ENCODE data around the gene SPAG5.

Gene SPAG5

DNA sequence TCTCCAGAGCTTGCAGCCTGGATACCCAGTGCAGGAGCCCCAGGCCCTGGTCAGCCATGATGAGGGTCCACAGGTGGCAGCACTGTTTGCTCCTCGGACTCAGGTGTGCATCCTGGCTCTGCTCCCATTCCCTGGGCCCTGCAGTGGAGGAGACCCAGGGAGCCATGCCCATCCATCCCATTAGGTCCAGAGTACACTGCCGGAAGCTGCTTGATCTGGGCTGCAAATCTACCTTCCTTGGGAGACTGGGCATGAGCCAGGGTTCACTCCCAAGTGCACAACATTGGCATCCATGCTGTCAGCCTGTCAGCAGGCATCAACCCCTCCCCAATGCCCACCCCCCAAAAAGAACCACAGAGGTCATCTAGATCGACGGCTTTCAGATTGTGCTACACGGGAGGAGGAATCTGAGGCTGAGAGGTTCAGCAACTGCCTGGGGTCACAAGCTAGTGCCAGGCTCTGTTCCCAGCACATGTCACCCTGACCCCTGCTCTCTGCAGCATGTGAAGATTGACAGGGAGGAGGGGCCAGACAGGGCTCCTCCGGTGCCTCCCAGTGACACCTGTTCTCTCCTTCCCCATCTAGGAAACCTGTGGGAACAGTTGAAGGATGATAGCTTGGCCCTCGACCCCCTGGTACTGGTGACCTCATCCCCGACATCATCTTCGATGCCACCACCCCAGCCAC is 62.1 kb downstream of the SPAG5 start:
- no peaks in the 10 kb centered on the region for H3K9me2 ChIP-seq (ENCODE audit: low read depth, low read length)
- H2AFZ ChIP-seq (ENCODE audit: low read length), result no peak overlapping the region
- peaks cover 3% of the 10 kb centered on the region for H3K27me3 ChIP-seq (ENCODE audit: insufficient read depth, low read length)
- H3K4me3 ChIP-seq (ENCODE audit: low read depth, low read length, poor library complexity, severe bottlenecking), result no peak overlapping the region
- H3K9me3 ChIP-seq (ENCODE audit: low read length), result no peaks in the 10 kb centered on the region
- no peaks in the 10 kb centered on the region for H3K36me3 ChIP-seq (ENCODE audit: insufficient read depth, low read length)
- TF ChIP-seq EZH2 (IDR thresholded peaks at IDR 0.05; ENCODE audit: borderline replicate concordance, low read length), result no peak
- TF ChIP-seq, protein P1, sequence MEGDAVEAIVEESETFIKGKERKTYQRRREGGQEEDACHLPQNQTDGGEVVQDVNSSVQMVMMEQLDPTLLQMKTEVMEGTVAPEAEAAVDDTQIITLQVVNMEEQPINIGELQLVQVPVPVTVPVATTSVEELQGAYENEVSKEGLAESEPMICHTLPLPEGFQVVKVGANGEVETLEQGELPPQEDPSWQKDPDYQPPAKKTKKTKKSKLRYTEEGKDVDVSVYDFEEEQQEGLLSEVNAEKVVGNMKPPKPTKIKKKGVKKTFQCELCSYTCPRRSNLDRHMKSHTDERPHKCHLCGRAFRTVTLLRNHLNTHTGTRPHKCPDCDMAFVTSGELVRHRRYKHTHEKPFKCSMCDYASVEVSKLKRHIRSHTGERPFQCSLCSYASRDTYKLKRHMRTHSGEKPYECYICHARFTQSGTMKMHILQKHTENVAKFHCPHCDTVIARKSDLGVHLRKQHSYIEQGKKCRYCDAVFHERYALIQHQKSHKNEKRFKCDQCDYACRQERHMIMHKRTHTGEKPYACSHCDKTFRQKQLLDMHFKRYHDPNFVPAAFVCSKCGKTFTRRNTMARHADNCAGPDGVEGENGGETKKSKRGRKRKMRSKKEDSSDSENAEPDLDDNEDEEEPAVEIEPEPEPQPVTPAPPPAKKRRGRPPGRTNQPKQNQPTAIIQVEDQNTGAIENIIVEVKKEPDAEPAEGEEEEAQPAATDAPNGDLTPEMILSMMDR (IDR thresholded peaks at IDR 0.05; ENCODE audit: low read length), result no peak
- no peaks in the 10 kb centered on the region for H3K4me1 ChIP-seq (ENCODE audit: insufficient read depth, low read length, severe bottlenecking)
- no peaks in the 10 kb centered on the region for H3K79me2 ChIP-seq (ENCODE audit: insufficient read depth, low read length)
- H3K9ac ChIP-seq (ENCODE audit: low read length), result no peak overlapping the region
- H3K4me2 ChIP-seq (ENCODE audit: low read length), result no peak overlapping the region
- H4K20me1 ChIP-seq (ENCODE audit: insufficient read depth, low read length), result no peaks in the 10 kb centered on the region
- no peaks in the 10 kb centered on the region for H3F3A ChIP-seq (ENCODE audit: insufficient read depth, low read length)
- H3K27ac ChIP-seq (ENCODE audit: low read depth, low read length, poor library complexity, severe bottlenecking), result no peak overlapping the region

- H3K27me3 ChIP-seq (ENCODE audit: insufficient read depth, low read length), result peaks cover 6% of the 10 kb centered on the region
- no peak overlapping the region for H3K27ac ChIP-seq (ENCODE audit: low read depth, low read length, poor library complexity, severe bottlenecking)
- H3K4me1 ChIP-seq (ENCODE audit: insufficient read depth, low read length, severe bottlenecking), result no peaks in the 10 kb centered on the region
- no peaks in the 10 kb centered on the region for H3K79me2 ChIP-seq (ENCODE audit: insufficient read depth, low read length)
- no peak overlapping the region for H2AFZ ChIP-seq (ENCODE audit: low read length)
- no peaks in the 10 kb centered on the region for H3F3A ChIP-seq (ENCODE audit: insufficient read depth, low read length)
- no peaks in the 10 kb centered on the region for H3K36me3 ChIP-seq (ENCODE audit: insufficient read depth, low read length)
- H3K4me2 ChIP-seq (ENCODE audit: low read length), result no peak overlapping the region
- no peaks in the 10 kb centered on the region for H3K9me3 ChIP-seq (ENCODE audit: low read length)
- no peaks in the 10 kb centered on the region for H4K20me1 ChIP-seq (ENCODE audit: insufficient read depth, low read length)
- H3K9me2 ChIP-seq (ENCODE audit: low read depth, low read length), result no peaks in the 10 kb centered on the region
- TF ChIP-seq, protein P1 (IDR thresholded peaks at IDR 0.05; ENCODE audit: low read length), result no peak
- TF ChIP-seq EZH2 (IDR thresholded peaks at IDR 0.05; ENCODE audit: borderline replicate concordance, low read length), result no peak
- H3K4me3 ChIP-seq (ENCODE audit: low read depth, low read length, poor library complexity, severe bottlenecking), result no peak overlapping the region
- no peak overlapping the region for H3K9ac ChIP-seq (ENCODE audit: low read length)
Observed at GRCh38 chr17:28534740-28535375, 64.0 kb downstream of the SPAG5 start.

GRCh38 chr17:28533091-28533807 is 65.6 kb downstream of the SPAG5 start:
- Histone ChIP-seq H3K36me3 (ENCODE audit: insufficient read depth, low read length) (no peaks in the 10 kb centered on the region), H2AFZ (ENCODE audit: low read length) (no peak overlapping the region), H4K20me1 (ENCODE audit: insufficient read depth, low read length) (no peaks in the 10 kb centered on the region), H3K79me2 (ENCODE audit: insufficient read depth, low read length) (no peaks in the 10 kb centered on the region), H3K4me3 (ENCODE audit: low read depth, low read length, poor library complexity, severe bottlenecking) (no peak overlapping the region), H3K9me3 (ENCODE audit: low read length) (no peaks in the 10 kb centered on the region), H3F3A (ENCODE audit: insufficient read depth, low read length) (no peaks in the 10 kb centered on the region), H3K9ac (ENCODE audit: low read length) (no peak overlapping the region), H3K27me3 (ENCODE audit: insufficient read depth, low read length) (peaks cover 6% of the 10 kb centered on the region), H3K9me2 (ENCODE audit: low read depth, low read length) (no peaks in the 10 kb centered on the region), H3K27ac (ENCODE audit: low read depth, low read length, poor library complexity, severe bottlenecking) (no peak overlapping the region), H3K4me2 (ENCODE audit: low read length) (no peak overlapping the region), H3K4me1 (ENCODE audit: insufficient read depth, low read length, severe bottlenecking) (no peaks in the 10 kb centered on the region)
- TF ChIP-seq, protein P1 (IDR thresholded peaks at IDR 0.05; ENCODE audit: low read length), result no peak
- no peak for TF ChIP-seq EZH2 (IDR thresholded peaks at IDR 0.05; ENCODE audit: borderline replicate concordance, low read length)
